GM10266 (cell line): Measurements from ENCODE around the gene P4HA1.
"Not testable (repeated sequence)": the region's sequence is repeated elsewhere in the genome, so short reads cannot be mapped to it uniquely, and the experiment has no call there.

Experiments used
- DNase-seq: peaks from one replicate; pipeline ENCODE4 v3.0.0; 2012; ENCODE audit errors: extremely low spot score
- TF ChIP-seq, protein P1 (sequence below): IDR thresholded peaks from 2 replicates; pipeline ENCODE4 v1.5.1; 2012; ENCODE audit warnings: mild to moderate bottlenecking, low read depth; ENCODE audit not compliant: control insufficient read depth, insufficient read depth; ENCODE audit errors: missing control alignments

The P4HA1 gene

DNA sequence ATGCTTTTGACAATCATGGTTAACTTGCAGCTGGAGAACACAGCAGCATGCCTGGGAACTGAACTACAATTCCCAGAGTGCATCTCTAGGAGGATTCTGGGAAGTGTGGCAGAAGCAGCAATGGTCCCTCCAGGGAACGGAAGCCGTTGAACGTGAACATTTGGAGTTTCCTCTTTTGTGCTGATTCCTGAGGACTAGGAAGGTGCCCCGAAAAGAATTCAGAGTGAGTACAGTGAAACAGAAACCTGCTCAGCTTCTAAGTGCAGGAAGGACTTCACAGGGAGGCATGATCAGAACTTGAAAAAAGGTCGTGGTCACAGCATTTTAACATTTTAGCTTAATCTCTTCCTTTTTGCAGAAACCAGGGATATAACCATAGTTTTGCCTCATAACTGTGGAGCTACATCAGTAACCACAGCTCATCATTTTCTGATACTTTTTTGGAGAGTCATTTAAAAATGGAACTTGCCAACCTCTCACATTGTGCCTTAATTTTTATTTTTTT lies 13.7 kb upstream of the P4HA1 start, which contains the start of gene NUDT13:
NUDT13 (plus strand) TSS at position 111 of the 505 bp plus-strand sequence. CDS start 3,911 bp downstream, outside the sequence.
- peak; percentile 62 for DNase-seq
- TF ChIP-seq, protein P1, sequence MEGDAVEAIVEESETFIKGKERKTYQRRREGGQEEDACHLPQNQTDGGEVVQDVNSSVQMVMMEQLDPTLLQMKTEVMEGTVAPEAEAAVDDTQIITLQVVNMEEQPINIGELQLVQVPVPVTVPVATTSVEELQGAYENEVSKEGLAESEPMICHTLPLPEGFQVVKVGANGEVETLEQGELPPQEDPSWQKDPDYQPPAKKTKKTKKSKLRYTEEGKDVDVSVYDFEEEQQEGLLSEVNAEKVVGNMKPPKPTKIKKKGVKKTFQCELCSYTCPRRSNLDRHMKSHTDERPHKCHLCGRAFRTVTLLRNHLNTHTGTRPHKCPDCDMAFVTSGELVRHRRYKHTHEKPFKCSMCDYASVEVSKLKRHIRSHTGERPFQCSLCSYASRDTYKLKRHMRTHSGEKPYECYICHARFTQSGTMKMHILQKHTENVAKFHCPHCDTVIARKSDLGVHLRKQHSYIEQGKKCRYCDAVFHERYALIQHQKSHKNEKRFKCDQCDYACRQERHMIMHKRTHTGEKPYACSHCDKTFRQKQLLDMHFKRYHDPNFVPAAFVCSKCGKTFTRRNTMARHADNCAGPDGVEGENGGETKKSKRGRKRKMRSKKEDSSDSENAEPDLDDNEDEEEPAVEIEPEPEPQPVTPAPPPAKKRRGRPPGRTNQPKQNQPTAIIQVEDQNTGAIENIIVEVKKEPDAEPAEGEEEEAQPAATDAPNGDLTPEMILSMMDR, result no peak

DNA sequence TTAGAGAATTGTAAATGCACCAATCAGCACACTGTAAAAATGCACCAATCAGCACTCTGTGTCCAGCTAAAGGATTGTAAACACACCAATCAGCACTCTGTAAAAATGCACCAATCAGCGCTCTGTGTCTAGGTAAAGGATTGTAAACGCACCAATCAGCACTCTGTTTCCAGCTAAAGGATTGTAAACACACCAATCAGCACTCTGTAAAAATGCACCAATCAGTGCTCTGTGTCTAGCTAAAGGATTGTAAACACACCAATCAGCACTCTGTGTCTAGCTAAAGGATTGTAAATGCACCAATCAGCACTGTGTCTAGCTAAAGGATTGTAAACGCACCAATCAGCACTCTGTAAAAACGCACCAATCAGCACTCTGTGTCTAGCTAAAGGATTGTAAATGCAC lies 12.6 kb upstream of the P4HA1 start:
- not testable (repeated sequence) for DNase-seq

DNA sequence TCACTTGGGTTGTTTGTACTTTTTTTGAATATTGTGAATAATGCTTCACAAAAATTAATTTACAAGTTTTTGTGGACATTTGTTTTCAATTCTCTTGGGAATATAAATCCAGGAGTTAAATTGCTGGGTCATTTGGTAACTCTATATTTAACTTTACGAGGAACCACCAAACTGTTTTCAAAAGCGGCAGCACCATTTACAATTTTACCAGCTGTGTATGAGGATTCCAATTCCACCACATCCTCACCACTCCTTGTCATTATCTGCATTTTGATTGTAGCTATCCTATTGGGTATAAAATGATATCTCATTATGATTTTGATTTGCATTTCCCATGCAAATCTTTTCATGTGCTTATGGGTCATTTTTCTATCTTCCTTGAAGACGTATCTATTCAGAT lies 9.6 kb upstream of the P4HA1 start:
- DNase-seq, result no peak
- TF ChIP-seq, protein P1, result no peak

DNA sequence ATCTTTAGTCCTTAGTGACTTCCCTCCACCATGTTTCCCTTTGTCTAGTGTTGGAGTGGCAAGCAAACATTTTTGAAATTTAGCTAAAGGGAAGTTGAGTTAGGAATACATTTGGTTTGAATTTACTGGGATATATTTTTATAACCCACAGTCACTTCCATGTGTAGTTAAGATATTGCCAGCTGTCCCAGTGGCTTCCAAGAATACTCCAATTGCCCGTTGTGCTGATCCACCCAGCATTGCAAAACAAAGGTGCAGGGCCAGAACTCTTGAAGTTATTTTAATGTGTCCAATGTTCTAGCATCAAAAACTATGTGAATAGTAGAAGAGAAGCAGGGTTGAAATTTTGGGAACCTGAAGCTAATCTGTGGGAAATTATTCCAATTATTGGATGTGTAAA lies 2.5 kb upstream of the P4HA1 start:
- no peak for DNase-seq
- TF ChIP-seq, protein P1, result no peak

DNA sequence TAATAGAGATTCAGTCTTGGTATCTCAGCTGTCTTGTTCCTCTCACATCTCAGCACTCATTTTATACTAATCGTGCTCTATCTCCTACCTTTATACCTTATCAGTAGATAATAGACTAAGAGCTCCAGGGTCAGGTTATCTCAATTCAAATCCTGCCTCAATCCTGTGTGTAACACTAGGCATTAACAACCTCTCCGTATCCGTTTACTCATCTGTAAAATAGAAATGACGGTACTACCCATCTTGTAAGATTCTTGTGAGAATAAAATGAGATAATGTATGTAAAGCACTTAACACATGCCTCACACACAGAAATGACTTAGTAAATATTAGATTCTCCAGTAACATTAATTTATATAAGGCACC lies 622 bp upstream of the P4HA1 start:
- no peak for DNase-seq
- TF ChIP-seq, protein P1, result no peak

DNA sequence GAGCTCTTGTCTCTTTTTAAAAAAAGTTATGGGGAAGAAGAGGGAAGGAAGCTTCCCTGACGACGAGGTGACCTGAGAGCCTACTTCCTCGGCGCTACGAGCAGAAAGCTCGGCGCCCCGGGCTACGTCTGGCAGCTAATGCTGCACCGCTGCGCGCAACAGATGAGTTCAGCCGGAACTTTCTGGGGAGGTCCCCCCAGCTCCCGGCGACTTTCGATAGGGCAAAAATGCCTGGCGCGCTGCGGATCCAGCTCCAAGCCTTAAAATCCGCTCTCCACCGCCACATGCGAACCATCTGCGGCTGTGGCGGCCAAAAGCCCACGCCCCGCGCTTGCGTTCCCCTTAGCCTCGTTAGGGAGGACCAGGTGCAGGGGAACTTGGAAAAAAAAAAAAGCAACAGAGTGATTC lies 621 bp downstream of the P4HA1 start:
- TF ChIP-seq, protein P1, result no peak
- peak; percentile 52 for DNase-seq

DNA sequence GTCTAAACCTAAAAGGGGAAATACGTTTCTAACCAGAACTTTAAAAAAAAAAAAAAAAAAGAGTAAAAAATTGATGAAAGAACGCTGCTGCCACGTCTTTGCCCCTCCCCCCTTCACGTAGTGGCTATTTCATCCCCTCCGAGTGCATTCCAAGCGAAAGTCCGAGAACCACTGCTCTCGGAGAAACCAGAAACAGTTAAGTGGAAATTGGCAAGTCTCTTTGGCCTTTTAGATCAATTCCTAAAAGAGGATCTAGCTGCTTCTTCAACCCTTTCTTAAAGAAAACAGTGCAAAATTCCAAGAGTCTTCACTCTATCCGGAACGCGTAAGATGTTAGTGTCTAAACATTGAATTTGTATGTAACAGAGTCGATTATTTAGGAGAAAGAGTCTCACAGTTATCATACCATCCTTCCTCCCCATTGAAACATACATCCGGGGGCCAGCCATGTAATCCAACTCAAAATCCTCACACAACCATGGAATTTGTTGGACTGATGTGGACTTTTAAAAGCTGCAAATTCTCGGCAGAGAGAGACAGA lies 1.1 kb downstream of the P4HA1 start:
- DNase-seq, result peak; percentile 35
- TF ChIP-seq, protein P1, result no peak
